Spinal cord (tissue), 10 donors: ENCODE data around the gene UCMA. TPM values are rescaled to one million over a fixed set of nuclear protein-coding genes. Genes with fewer than 3 reads are reported as not detected.
A peak's percentile ranks its signal among the peaks of the same experiment; 100 is the strongest.
"Not testable (repeated sequence)": the region's sequence is repeated elsewhere in the genome, so short reads cannot be mapped to it uniquely, and the experiment has no call there.

Source experiments
- DNase-seq, 6 donors: peaks; one replicate each; pipeline versions ENCODE4 v3.0.0 to v3.0.0-alpha.2; 2013 to 2015; ENCODE audit warnings: low spot score in 6 of 6, low read depth in 4 of 6
- H3K27ac ChIP-seq: one replicate; pipeline ENCODE4 v1.5.1; 2013; ENCODE audit warnings: low read depth, low read length, control low read depth
- H3K27me3 ChIP-seq: one replicate; pipeline ENCODE4 v1.6.1; 2013; ENCODE audit warnings: low read length; ENCODE audit not compliant: control insufficient read depth, insufficient read depth
- H3K36me3 ChIP-seq: one replicate; pipeline ENCODE4 v1.6.1; 2013; ENCODE audit warnings: low read length; ENCODE audit not compliant: control insufficient read depth, insufficient read depth
- H3K4me1 ChIP-seq: one replicate; pipeline ENCODE4 v1.6.1; 2013; ENCODE audit warnings: low read length; ENCODE audit not compliant: control insufficient read depth, insufficient read depth
- H3K4me3 ChIP-seq: one replicate; pipeline ENCODE4 v1.5.1; 2013; ENCODE audit warnings: low read depth, low read length, control low read depth
- H3K9me3 ChIP-seq: one replicate; pipeline ENCODE4 v1.6.1; 2013; ENCODE audit warnings: low read length; ENCODE audit not compliant: control insufficient read depth, insufficient read depth
- WGBS: methylation state at CpG from one replicate; pipeline ENCODE4 v1.1.5; 2013; ENCODE audit warnings: missing lambda C conversion rate; ENCODE audit not compliant: insufficient coverage; 5-methylcytosine and 5-hydroxymethylcytosine counted together
- long read RNA-seq, 4 donors: transcript quantifications; one replicate each; lab custom pipeline, GENCODE V29; 2026
- polyA plus RNA-seq, 2 donors: library from polyadenylated mRNA; unstranded; fragments of 120-200 nt; gene quantifications; one replicate each; pipeline ENCODE4 v1.2.1, GENCODE V29; 2013; ENCODE audit not compliant: insufficient read length in 2 of 2
- total RNA-seq, 2 donors: library from RNA; depleted of rRNA in 1 of 2; stranded (reverse); fragments of 120-200 nt in 1 of 2; fragments of >200 nt in 1 of 2; gene quantifications; one replicate each; pipeline versions ENCODE4 v1.2.3 to v1.2.4, GENCODE V29; 2013 to 2014
- donor health status: healthy.

UCMA gene
- under 1 TPM in 1 of 2 donors, not detected in 1; 0.94 TPM for total RNA-seq
- polyA plus RNA-seq = under 1 TPM; 0.41 to 0.42 TPM
- long read RNA-seq, donor 1 = 0 reads
- long read RNA-seq, donor 2 = 0 reads
- long read RNA-seq, donor 3 = 0 reads
- long read RNA-seq, donor 4 = 0 reads

- H3K4me3 ChIP-seq = no peak within 1 kb of the TSS
- H3K27ac ChIP-seq = no peak within 1 kb of the TSS
- no peaks in the 10 kb centered on the region for H3K27me3 ChIP-seq
- H3K4me1 ChIP-seq = peaks cover 11% of the 10 kb centered on the region
- H3K36me3 ChIP-seq = no peaks in the 10 kb centered on the region
- DNase-seq = no peak
- H3K9me3 ChIP-seq = no peaks in the 10 kb centered on the region
- 77% methylated on average over 9 of the region's 10 CpGs for WGBS
These were observed at the start of gene UCMA for GRCh38 chr10:13234172-13234571. TSS of gene UCMA (minus strand) at chr10:13234374. CDS start at chr10:13234258, 116 bp downstream.

GRCh38 chr10:13282348-13282747 is 48.2 kb upstream of the UCMA start:
- H3K27me3 ChIP-seq, H3K4me3 ChIP-seq, H3K9me3 ChIP-seq, H3K27ac ChIP-seq, H3K4me1 ChIP-seq, DNase-seq: not testable (repeated sequence)
- peaks cover 11% of the 10 kb centered on the region for H3K36me3 ChIP-seq
- WGBS = 90% methylated on average over 2 of the region's 6 CpGs

- H3K36me3 ChIP-seq = peaks cover 2% of the 10 kb centered on the region
- no peaks in the 10 kb centered on the region for H3K27me3 ChIP-seq
- no peak overlapping the region for H3K27ac ChIP-seq
- WGBS = 55% methylated on average over 1 of the region's 4 CpGs
- H3K9me3 ChIP-seq = no peaks in the 10 kb centered on the region
- H3K4me1 ChIP-seq = peaks cover 10% of the 10 kb centered on the region
- DNase-seq = peak in 3 of 6 donors; percentile 23 to 70 (median 52)
- no peak overlapping the region for H3K4me3 ChIP-seq
These were observed 42.7 kb upstream of the UCMA start for GRCh38 chr10:13276749-13277365.

- WGBS = 100% methylated on average over 1 of the region's 11 CpGs
- DNase-seq, H3K27me3 ChIP-seq, H3K4me3 ChIP-seq, H3K36me3 ChIP-seq, H3K9me3 ChIP-seq, H3K27ac ChIP-seq: not testable (repeated sequence)
- peaks cover 16% of the 10 kb centered on the region for H3K4me1 ChIP-seq
These were observed 42.0 kb upstream of the UCMA start for GRCh38 chr10:13276146-13276545.

- H3K4me1 ChIP-seq = peaks cover 16% of the 10 kb centered on the region
- no peaks in the 10 kb centered on the region for H3K27me3 ChIP-seq
- no peak overlapping the region for H3K27ac ChIP-seq
- no peak overlapping the region for H3K4me3 ChIP-seq
- DNase-seq = peak; percentile 57 to 93 (median 68)
- H3K36me3 ChIP-seq = no peaks in the 10 kb centered on the region
- no peaks in the 10 kb centered on the region for H3K9me3 ChIP-seq
- WGBS = 16% methylated on average over 12 of the region's 12 CpGs
These were observed 38.0 kb upstream of the UCMA start for GRCh38 chr10:13272164-13272571.

GRCh38 chr10:13271552-13272163 is 37.5 kb upstream of the UCMA start:
- DNase-seq = peak in 2 of 6 donors; percentile 7 to 10
- no peaks in the 10 kb centered on the region for H3K9me3 ChIP-seq
- H3K27me3 ChIP-seq = no peaks in the 10 kb centered on the region
- H3K36me3 ChIP-seq = no peaks in the 10 kb centered on the region
- H3K27ac ChIP-seq = no peak overlapping the region
- no peak overlapping the region for H3K4me3 ChIP-seq
- 18% methylated on average over 4 of the region's 14 CpGs for whole genome bisulfite sequencing
- peaks cover 16% of the 10 kb centered on the region for H3K4me1 ChIP-seq

- Histone ChIP-seq H3K4me3 (no peak overlapping the region), H3K36me3 (no peaks in the 10 kb centered on the region), H3K9me3 (no peaks in the 10 kb centered on the region), H3K4me1 (peaks cover 16% of the 10 kb centered on the region), H3K27me3 (no peaks in the 10 kb centered on the region), H3K27ac (no peak overlapping the region)
- DNase-seq = no peak
- WGBS = 98% methylated on average over 4 of the region's 9 CpGs
These were observed 36.8 kb upstream of the UCMA start for GRCh38 chr10:13270877-13271551.

- DNase-seq = peak in 1 of 6 donors; percentile 56
These were observed 34.7 kb upstream of the UCMA start for GRCh38 chr10:13268841-13269240.

GRCh38 chr10:13268310-13268709 is 34.1 kb upstream of the UCMA start:
- Histone ChIP-seq H3K4me1 (peaks cover 16% of the 10 kb centered on the region), H3K4me3 (no peak overlapping the region), H3K27me3 (no peaks in the 10 kb centered on the region), H3K27ac (no peak overlapping the region), H3K36me3 (no peaks in the 10 kb centered on the region), H3K9me3 (no peaks in the 10 kb centered on the region)
- WGBS = no CpG with 5 or more reads among the region's 4 CpGs
- DNase-seq = no peak

More at GRCh38 chr10:13268841-13269240, 34.7 kb upstream of the UCMA start:
- H3K4me1 ChIP-seq = peaks cover 16% of the 10 kb centered on the region
- H3K4me3 ChIP-seq = no peak overlapping the region
- H3K27me3 ChIP-seq = no peaks in the 10 kb centered on the region
- H3K27ac ChIP-seq = no peak overlapping the region
- H3K36me3 ChIP-seq = no peaks in the 10 kb centered on the region
- 40% methylated on average over 1 of the region's 3 CpGs for WGBS
- H3K9me3 ChIP-seq = no peaks in the 10 kb centered on the region
